Measurements from ENCODE around the gene ALDH1A2.

Gene ALDH1A2

GRCh38 chr15:57943171-57943570 lies 122.3 kb downstream of the ALDH1A2 start:
- Histone ChIP-seq H3K27me3 (ENCODE audit: low read length) (no peaks in the 10 kb centered on the region), H3K4me2 (ENCODE audit: low read depth, low read length, poor library complexity, severe bottlenecking) (no peak overlapping the region), H3F3A (ENCODE audit: insufficient read depth) (no peaks in the 10 kb centered on the region), H4K20me1 (ENCODE audit: low read depth, low read length) (no peaks in the 10 kb centered on the region), H3K9ac (ENCODE audit: low read length) (no peak overlapping the region), H3K27ac (ENCODE audit: low read depth, low read length) (no peak overlapping the region), H3K79me2 (ENCODE audit: insufficient read depth, low read length) (no peaks in the 10 kb centered on the region), H3K9me3 (ENCODE audit: insufficient read depth, low read length) (no peaks in the 10 kb centered on the region), H3K4me3 (ENCODE audit: insufficient read depth, low read length, poor library complexity, severe bottlenecking) (no peak overlapping the region), H3K36me3 (ENCODE audit: low read length) (no peaks in the 10 kb centered on the region), H3K9me2 (replicated peaks; ENCODE audit: insufficient read depth, low read length) (no peaks in the 10 kb centered on the region), H2AFZ (ENCODE audit: low read depth, low read length, severe bottlenecking) (no peak overlapping the region)
- TF ChIP-seq, protein P1, sequence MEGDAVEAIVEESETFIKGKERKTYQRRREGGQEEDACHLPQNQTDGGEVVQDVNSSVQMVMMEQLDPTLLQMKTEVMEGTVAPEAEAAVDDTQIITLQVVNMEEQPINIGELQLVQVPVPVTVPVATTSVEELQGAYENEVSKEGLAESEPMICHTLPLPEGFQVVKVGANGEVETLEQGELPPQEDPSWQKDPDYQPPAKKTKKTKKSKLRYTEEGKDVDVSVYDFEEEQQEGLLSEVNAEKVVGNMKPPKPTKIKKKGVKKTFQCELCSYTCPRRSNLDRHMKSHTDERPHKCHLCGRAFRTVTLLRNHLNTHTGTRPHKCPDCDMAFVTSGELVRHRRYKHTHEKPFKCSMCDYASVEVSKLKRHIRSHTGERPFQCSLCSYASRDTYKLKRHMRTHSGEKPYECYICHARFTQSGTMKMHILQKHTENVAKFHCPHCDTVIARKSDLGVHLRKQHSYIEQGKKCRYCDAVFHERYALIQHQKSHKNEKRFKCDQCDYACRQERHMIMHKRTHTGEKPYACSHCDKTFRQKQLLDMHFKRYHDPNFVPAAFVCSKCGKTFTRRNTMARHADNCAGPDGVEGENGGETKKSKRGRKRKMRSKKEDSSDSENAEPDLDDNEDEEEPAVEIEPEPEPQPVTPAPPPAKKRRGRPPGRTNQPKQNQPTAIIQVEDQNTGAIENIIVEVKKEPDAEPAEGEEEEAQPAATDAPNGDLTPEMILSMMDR (IDR thresholded peaks at IDR 0.05; ENCODE audit: insufficient read depth, low read length, poor library complexity, severe bottlenecking) = no peak
- TF ChIP-seq EZH2phosphoT487 (conservative IDR thresholded peaks at IDR 0.05; ENCODE audit: low read length) = no peak

DNA sequence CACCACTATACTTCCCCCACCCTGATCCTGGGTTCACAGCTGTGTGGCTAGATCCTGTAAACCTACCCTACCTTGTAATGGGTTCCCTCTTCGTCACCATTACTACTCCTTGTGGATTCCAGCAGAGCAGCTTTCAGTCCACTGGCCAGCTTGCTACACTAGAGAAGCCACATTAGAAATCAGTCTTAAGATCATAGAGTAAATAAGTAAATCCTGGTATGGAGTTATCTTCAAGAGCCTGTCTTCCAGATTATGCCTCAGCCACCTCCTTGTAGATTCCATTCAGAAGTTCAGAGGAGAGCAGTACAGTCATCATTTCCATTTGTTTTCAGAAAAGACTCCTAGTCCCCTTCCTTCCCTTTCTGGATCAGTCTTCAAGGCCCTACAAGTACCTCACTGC lies 123.7 kb downstream of the ALDH1A2 start:
- Histone ChIP-seq H3K27ac (ENCODE audit: low read depth, low read length) (no peak overlapping the region), H3K36me3 (ENCODE audit: low read length) (no peaks in the 10 kb centered on the region), H3K9me2 (replicated peaks; ENCODE audit: insufficient read depth, low read length) (no peaks in the 10 kb centered on the region), H3K27me3 (ENCODE audit: low read length) (no peaks in the 10 kb centered on the region), H3K9me3 (ENCODE audit: insufficient read depth, low read length) (no peaks in the 10 kb centered on the region), H3K9ac (ENCODE audit: low read length) (no peak overlapping the region), H2AFZ (ENCODE audit: low read depth, low read length, severe bottlenecking) (no peak overlapping the region), H3K4me2 (ENCODE audit: low read depth, low read length, poor library complexity, severe bottlenecking) (no peak overlapping the region), H3K4me3 (ENCODE audit: insufficient read depth, low read length, poor library complexity, severe bottlenecking) (no peak overlapping the region), H3F3A (ENCODE audit: insufficient read depth) (no peaks in the 10 kb centered on the region), H3K79me2 (ENCODE audit: insufficient read depth, low read length) (no peaks in the 10 kb centered on the region), H4K20me1 (ENCODE audit: low read depth, low read length) (no peaks in the 10 kb centered on the region)
- no peak for TF ChIP-seq EZH2phosphoT487 (conservative IDR thresholded peaks at IDR 0.05; ENCODE audit: low read length)
- TF ChIP-seq, protein P1 (IDR thresholded peaks at IDR 0.05; ENCODE audit: insufficient read depth, low read length, poor library complexity, severe bottlenecking) = no peak

- TF ChIP-seq, protein P1 (IDR thresholded peaks at IDR 0.05; ENCODE audit: insufficient read depth, low read length, poor library complexity, severe bottlenecking) = no peak
- TF ChIP-seq EZH2phosphoT487 (conservative IDR thresholded peaks at IDR 0.05; ENCODE audit: low read length) = no peak
- Histone ChIP-seq H3K9me3 (ENCODE audit: insufficient read depth, low read length) (no peaks in the 10 kb centered on the region), H3K27ac (ENCODE audit: low read depth, low read length) (no peak overlapping the region)
These were observed 133.2 kb downstream of the ALDH1A2 start for GRCh38 chr15:57932348-57932747.

More at GRCh38 chr15:57932348-57932747, 133.2 kb downstream of the ALDH1A2 start:
- Histone ChIP-seq H3K36me3 (ENCODE audit: low read length) (no peaks in the 10 kb centered on the region), H3K79me2 (ENCODE audit: insufficient read depth, low read length) (no peaks in the 10 kb centered on the region), H3K4me2 (ENCODE audit: low read depth, low read length, poor library complexity, severe bottlenecking) (no peak overlapping the region), H3K27me3 (ENCODE audit: low read length) (no peaks in the 10 kb centered on the region; the same call in 1 of the 2 replicates), H2AFZ (ENCODE audit: low read depth, low read length, severe bottlenecking) (no peak overlapping the region), H3F3A (ENCODE audit: insufficient read depth) (no peaks in the 10 kb centered on the region), H4K20me1 (ENCODE audit: low read depth, low read length) (no peaks in the 10 kb centered on the region), H3K9me2 (replicated peaks; ENCODE audit: insufficient read depth, low read length) (no peaks in the 10 kb centered on the region), H3K9ac (ENCODE audit: low read length) (no peak overlapping the region), H3K4me3 (ENCODE audit: insufficient read depth, low read length, poor library complexity, severe bottlenecking) (no peak overlapping the region)

Measured in SU-DHL-6 (cell line).